GM19463 (cell line): ENCODE data around the gene OVCA2.

Experiments used
- ATAC-seq: cut with Tn5 transposase; IDR thresholded peaks from one replicate; pipeline ENCODE4 v1.9.1; 2021; ENCODE audit warnings: mild to moderate bottlenecking, moderate library complexity; ENCODE audit not compliant: unreplicated experiment

The OVCA2 gene

GRCh38 chr17:2051933-2052559, 10.2 kb downstream of the OVCA2 start:
- ATAC-seq = no peak

- ATAC-seq = no peak
Measured at GRCh38 chr17:2053380-2054261, 11.8 kb downstream of the OVCA2 start.

- ATAC-seq = no peak
Measured at GRCh38 chr17:2054262-2054511, 12.4 kb downstream of the OVCA2 start.

GRCh38 chr17:2054512-2055291, 12.9 kb downstream of the OVCA2 start, which contains the start of gene HIC1:
TSS of gene HIC1 (plus strand) at chr17:2055103. CDS start at chr17:2056691, 1,588 bp downstream.
- ATAC-seq = peak; percentile 26

GRCh38 chr17:2055292-2056205, 13.7 kb downstream of the OVCA2 start:
- ATAC-seq = no peak

- no peak for ATAC-seq
Measured at GRCh38 chr17:2056206-2057174, 14.7 kb downstream of the OVCA2 start.

GRCh38 chr17:2057175-2057759, 15.4 kb downstream of the OVCA2 start:
- no peak for ATAC-seq

- ATAC-seq = no peak
Measured at GRCh38 chr17:2057760-2058585, 16.2 kb downstream of the OVCA2 start.

GRCh38 chr17:2058586-2059546, 17.0 kb downstream of the OVCA2 start:
- ATAC-seq = no peak

- no peak for ATAC-seq
Measured at GRCh38 chr17:2059547-2060384, 17.9 kb downstream of the OVCA2 start.

GRCh38 chr17:2060385-2060658, 18.5 kb downstream of the OVCA2 start:
- no peak for ATAC-seq

GRCh38 chr17:2060681-2061440, 19.0 kb downstream of the OVCA2 start:
- no peak for ATAC-seq

GRCh38 chr17:2061441-2061958, 19.7 kb downstream of the OVCA2 start:
- no peak for ATAC-seq

- no peak for ATAC-seq
Measured at GRCh38 chr17:2062571-2063183, 20.9 kb downstream of the OVCA2 start.
